Right lobe of liver (tissue), 6 donors: ENCODE data around the gene COL4A3. TPM values are rescaled to one million over a fixed set of nuclear protein-coding genes. Genes with fewer than 3 reads are reported as not detected.

Source experiments
- ATAC-seq, 4 donors: fragments of 200-7000 bp; cut with Tn5 transposase; one replicate each; pipeline ENCODE4 v1.9.1; 2020; ENCODE audit warnings: mild to moderate bottlenecking in 4 of 4, moderate library complexity in 4 of 4
- DNase-seq, 3 donors: peaks; one replicate each; pipeline ENCODE4 v3.0.0-alpha.2; 2020
- H3K27ac ChIP-seq, 3 donors: fragments of 200-600 bp; one replicate each; pipeline ENCODE4 v1.8.0; 2022
- H3K27me3 ChIP-seq, 2 donors: fragments of 200-600 bp; one replicate each; pipeline ENCODE4 v1.8.0; 2022
- H3K36me3 ChIP-seq, 4 donors: fragments of 200-600 bp; sonication (generic) in 1 of 4; one replicate each; pipeline versions ENCODE4 v1.5.1 to v1.8.0; 2017 to 2022; ENCODE audit warnings: control low read depth in 1 of 4
- H3K4me1 ChIP-seq, 4 donors: fragments of 200-600 bp; sonication (generic) in 1 of 4; one replicate each; pipeline versions ENCODE4 v1.5.1 to v1.8.0; 2017 to 2022; ENCODE audit warnings: control low read depth in 1 of 4
- H3K4me3 ChIP-seq, 3 donors: fragments of 200-600 bp; one replicate each; pipeline ENCODE4 v1.8.0; 2022
- H3K9me3 ChIP-seq, 4 donors: fragments of 200-600 bp; sonication (generic) in 1 of 4; one replicate each; pipeline versions ENCODE4 v1.5.1 to v1.8.0; 2017 to 2022; ENCODE audit warnings: control low read depth in 1 of 4
- CTCF ChIP-seq, 4 donors: fragments of 200-600 bp in 3 of 4; fragments of 450-650 bp in 1 of 4; IDR thresholded peaks; one replicate each; pipeline versions ENCODE4 v1.5.1 to v1.8.0; 2016 to 2022; ENCODE audit warnings: antibody characterized with exemption in 4 of 4, mild to moderate bottlenecking in 2 of 4
- POLR2A ChIP-seq: fragments of 450-650 bp; IDR thresholded peaks from one replicate; pipeline ENCODE4 v1.6.1; 2017; ENCODE audit warnings: antibody characterized with exemption, mild to moderate bottlenecking
- WGBS: methylation state at CpG from one replicate; pipeline ENCODE4 v1.1.6; 2018; ENCODE audit warnings: low coverage, low lambda C conversion rate; ENCODE audit not compliant: insufficient coverage; ENCODE audit errors: missing lambda C conversion rate; 5-methylcytosine and 5-hydroxymethylcytosine counted together
- intact Hi-C, 2 donors: fragments of 100-400 bp; cut with DNase I; formaldehyde crosslinking; loops; one replicate each; pipeline versions ENCODE4 v1.11.2 to v1.14.1; 2022
- total RNA-seq, 6 experiments: library from RNA; depleted of rRNA in 2 of 6; stranded (reverse); fragments of >200 nt in 2 of 6; fragmentation: NEBNext Ultra II Directional in 3 of 6; extraction: Animal tissue kit (Norgen Biotek cat#: 25700) in 3 of 6; gene quantifications; one replicate each; pipeline versions ENCODE4 v1.1.0 to v1.2.4, GENCODE V29; 2016 to 2023
- donor health status: DM: no; HTN: yes; CAD: no.
- donor health status: DM: no; HTN: no; CAD: no.
- donor health status: DM: no; HTN: no; CAD: no.
- donor health status: DM: no; HTN: yes; CAD: no.
- donor health status: DM: no; HTN: yes; CAD: no.

COL4A3 gene
- total RNA-seq, 6 experiments from 2014 or later: 0.12 to 1.6 (median 0.73) TPM

GRCh38 chr2:227130636-227131035 is 33.8 kb upstream of the COL4A3 start:
- H3K9me3 ChIP-seq: no peaks in the 10 kb centered on the region

GRCh38 chr2:227132986-227133385 is 31.4 kb upstream of the COL4A3 start:
- Histone ChIP-seq H3K27ac (no peak overlapping the region), H3K4me1 (peaks cover 0 to 9% (median 0%) of the 10 kb centered on the region in 4 donors), H3K9me3 (no peaks in the 10 kb centered on the region), H3K4me3 (no peak overlapping the region), H3K36me3 (no peaks in the 10 kb centered on the region), H3K27me3 (no peaks in the 10 kb centered on the region)
- ATAC-seq (peak; percentile 95 to 98 (median 96)), DNase-seq (peak; percentile 56 to 87 (median 82))
- WGBS: 40% methylated on average over 4 of the region's 4 CpGs
- no peak for TF ChIP-seq CTCF (IDR thresholded peaks at IDR 0.05)
- no peak for TF ChIP-seq POLR2A
- intact Hi-C loops: loop anchor here (5.0 kb wide), 2 partner anchors 104 to 109 kb away; no protein-coding TSS in a partner anchor

More at GRCh38 chr2:227130636-227131035, 33.8 kb upstream of the COL4A3 start:
- DNase-seq: no peak
- Histone ChIP-seq H3K27ac (no peak overlapping the region), H3K4me3 (no peak overlapping the region), H3K4me1 (peaks cover 0 to 9% (median 0%) of the 10 kb centered on the region in 4 donors), H3K27me3 (no peaks in the 10 kb centered on the region), H3K36me3 (no peaks in the 10 kb centered on the region)
- intact Hi-C loops: loop anchor here (5.0 kb wide), 2 partner anchors 107 to 112 kb away; no protein-coding TSS in a partner anchor
- ATAC-seq: no peak
- 89% methylated on average over 8 of the region's 8 CpGs for WGBS
- TF ChIP-seq CTCF (IDR thresholded peaks at IDR 0.05): no peak
- no peak for TF ChIP-seq POLR2A

GRCh38 chr2:227134591-227134990 is 29.8 kb upstream of the COL4A3 start:
- H3K4me3 ChIP-seq: no peak overlapping the region
- H3K27me3 ChIP-seq: no peaks in the 10 kb centered on the region
- ATAC-seq (no peak), DNase-seq (no peak)
- intact Hi-C loops: loop anchor here (5.0 kb wide), 2 partner anchors 103 to 108 kb away; no protein-coding TSS in a partner anchor
- H3K4me1 ChIP-seq: peaks cover 0 to 9% (median 0%) of the 10 kb centered on the region in 4 donors
- H3K27ac ChIP-seq: no peak overlapping the region
- WGBS: 86% methylated on average over 5 of the region's 5 CpGs
- no peaks in the 10 kb centered on the region for H3K9me3 ChIP-seq
- no peaks in the 10 kb centered on the region for H3K36me3 ChIP-seq
- no peak for TF ChIP-seq POLR2A
- TF ChIP-seq CTCF (IDR thresholded peaks at IDR 0.05): no peak

- intact Hi-C loops: no loop called here
- ATAC-seq (no peak), DNase-seq (no peak)
- no peak for TF ChIP-seq CTCF (IDR thresholded peaks at IDR 0.05)
- no peak for TF ChIP-seq POLR2A
- Histone ChIP-seq H3K27me3 (no peaks in the 10 kb centered on the region), H3K27ac (no peak overlapping the region), H3K36me3 (no peaks in the 10 kb centered on the region), H3K4me3 (no peak overlapping the region), H3K9me3 (no peaks in the 10 kb centered on the region), H3K4me1 (no peaks in the 10 kb centered on the region)
- WGBS: 85% methylated on average over 4 of the region's 4 CpGs
These were observed 23.1 kb upstream of the COL4A3 start for GRCh38 chr2:227141301-227141700.
